HG03045 (cell line): ENCODE data around the gene PDE10A.

ENCODE experiments used
- ATAC-seq: cut with Tn5 transposase; IDR thresholded peaks from one replicate; pipeline ENCODE4 v1.9.1; 2021; ENCODE audit warnings: mild to moderate bottlenecking, moderate library complexity; ENCODE audit not compliant: unreplicated experiment

Gene PDE10A

DNA sequence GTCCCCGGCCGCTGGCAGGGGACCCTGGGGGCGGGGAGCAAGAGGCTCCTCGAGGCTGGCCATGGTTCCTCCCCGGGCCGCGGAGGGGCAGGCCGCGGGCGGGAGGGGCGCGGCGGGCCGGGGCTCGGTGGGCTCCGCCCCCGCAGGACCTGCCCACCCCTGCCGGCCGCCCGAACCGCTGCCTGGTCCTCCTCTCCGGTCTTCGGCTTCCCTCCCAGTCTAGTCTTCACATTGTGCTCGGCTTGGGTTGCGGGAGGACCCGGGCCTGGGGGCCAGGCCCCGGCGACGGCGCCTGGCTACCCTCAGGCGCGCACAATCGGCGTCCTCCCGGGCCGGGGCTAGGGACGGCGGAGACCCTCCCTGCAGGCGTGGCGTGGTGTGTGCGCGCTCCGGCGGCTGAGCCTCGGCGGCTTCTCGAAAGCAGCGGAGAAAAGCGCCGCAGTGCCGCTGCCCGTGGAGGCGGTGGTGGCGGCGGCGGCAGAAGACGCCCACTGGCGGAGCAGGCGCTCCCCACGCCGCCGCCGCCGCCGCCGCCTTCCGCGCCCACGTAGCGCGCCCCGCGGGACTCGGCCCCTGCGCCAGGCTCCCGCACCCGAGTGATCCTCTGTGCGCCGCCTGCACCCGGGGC lies at the start of gene PDE10A:
Gene PDE10A (minus strand): TSS at position 493 of the 628 bp plus-strand sequence. CDS start 430 bp downstream, at position 63.
- ATAC-seq: no peak

DNA sequence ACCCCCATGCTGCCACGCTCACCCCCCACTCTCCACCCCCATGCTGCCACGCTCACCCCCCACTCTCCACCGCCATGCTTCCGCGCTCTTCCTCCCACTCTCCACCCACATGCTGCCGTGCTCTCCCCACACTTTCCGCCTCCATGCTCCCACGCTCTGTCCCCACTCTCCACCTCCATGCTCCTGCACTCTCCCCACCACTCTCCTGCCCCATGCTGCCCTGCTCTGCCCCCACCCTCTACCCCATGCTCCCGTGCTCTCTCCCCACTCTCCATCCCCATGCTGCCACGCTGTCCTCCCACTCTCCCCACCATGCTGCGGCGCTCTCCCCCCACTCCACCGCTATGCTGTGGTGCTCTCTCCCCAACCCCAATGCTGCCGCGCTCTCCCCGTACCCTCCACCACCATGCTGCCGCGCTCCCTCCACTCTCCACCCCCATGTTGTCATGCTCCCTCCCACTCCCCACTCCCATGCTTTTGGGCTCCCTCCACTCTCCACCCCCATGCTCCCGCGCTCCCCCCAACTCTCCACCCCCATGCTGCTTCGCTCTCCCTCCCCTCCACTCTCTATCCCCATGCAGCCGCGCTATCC lies 46.0 kb upstream of the PDE10A start:
- ATAC-seq: no peak

DNA sequence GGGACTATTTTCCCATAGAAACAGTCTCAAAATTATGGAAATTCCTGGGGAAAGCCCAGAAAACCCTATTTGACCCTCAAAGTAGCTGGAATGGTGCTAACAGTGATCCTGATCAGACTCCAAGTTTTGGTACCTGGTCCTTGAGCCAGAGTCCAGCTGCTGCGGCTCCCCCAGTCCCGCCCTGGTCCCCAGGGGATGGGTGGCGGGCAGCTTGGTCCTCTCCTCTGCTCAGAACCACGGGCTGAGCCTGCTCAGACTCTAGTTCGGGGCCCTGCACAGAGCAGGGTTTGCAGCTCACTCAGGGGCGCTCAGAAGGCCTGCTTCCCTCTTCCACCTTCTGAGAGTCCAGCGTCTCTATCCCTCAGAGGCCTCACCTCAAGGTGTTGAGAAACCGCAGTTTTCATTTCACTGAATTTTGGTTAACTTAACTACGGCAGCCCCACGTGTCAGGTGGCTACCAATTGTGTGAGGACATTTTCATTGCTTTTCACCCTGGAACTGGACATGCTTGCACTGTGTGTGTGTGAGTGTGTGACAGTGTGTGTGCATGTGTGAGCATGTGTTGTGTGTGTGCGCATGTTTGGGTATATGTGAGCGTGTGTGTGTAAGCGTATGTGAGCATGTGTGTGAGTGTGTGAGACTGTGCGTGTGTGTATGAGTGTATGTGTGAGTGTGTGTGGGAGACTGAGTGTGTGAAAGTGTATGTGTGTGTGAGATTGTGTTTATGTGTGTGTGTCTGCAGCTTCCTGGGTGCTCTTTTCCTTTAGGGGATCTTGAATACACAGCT lies 44.2 kb upstream of the PDE10A start:
- ATAC-seq: no peak

DNA sequence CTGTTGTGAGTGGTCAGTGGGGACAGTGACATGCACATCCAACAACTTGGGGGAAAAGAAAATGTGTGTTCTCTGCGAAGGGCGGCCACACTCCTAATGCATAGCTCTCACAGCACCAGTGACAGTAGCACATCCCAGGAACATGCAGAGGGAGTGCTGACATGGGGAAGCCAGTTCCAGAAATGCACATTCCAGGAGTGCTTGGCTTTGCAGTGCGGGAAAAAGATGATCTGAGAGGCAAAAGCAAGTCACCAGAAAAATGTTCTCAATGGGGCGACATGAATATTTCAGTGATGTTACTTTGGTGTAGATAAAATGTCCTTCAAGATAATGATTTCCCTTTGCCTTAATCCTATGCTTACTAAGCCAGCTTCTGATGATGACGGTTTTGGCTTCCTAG lies 42.9 kb upstream of the PDE10A start:
- no peak for ATAC-seq

DNA sequence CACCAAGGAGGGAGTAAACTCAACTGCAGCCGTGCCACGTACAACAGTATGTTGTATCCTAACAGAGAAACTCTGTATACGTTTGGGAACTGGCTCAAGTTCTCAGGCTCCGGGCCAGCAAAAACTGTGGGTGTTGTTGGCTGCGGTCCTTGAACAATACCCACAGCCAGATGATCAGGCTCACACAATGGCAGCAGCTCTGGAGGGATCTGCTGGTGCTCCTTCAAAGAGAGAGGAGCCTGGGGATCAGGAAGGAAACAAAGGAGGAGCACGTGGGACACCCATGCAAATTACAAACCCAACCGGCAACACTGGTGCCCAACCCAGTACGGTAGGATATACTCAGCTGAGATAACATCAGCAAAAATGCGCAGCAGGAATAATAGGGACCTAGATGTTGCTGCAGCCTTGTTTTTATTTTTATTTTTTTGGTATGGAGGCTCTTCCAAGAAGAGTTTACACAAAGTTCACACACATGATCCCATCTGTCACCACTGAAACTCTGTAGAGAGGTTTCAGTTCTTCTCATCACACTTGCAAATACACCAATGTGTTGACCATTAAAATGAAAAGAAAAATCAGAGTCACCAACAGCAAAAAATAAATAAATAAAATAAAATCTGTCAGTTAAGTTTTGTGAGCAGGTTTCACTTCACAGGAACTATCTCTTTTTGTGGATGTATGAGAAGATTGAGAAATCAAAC lies 41.2 kb upstream of the PDE10A start:
- ATAC-seq: no peak

DNA sequence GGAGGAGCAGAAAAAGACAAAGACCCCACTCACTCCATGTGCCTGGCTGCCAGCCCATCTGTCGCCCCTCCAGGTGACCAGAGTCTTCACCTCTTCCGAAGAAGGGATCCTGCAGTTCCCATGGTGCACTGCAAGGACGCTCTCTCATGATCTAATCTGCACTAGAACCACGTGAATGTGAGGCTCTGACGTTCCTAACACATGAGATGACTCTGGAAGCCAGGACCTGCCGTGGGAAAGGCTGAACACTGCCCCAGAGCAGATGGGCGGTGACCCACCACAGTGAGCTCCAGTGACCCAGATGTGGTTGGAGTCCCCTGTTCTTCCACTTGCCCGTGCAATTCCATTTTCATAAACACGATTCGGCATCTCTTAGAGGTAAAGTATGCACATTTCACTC lies 39.6 kb upstream of the PDE10A start:
- ATAC-seq: no peak

DNA sequence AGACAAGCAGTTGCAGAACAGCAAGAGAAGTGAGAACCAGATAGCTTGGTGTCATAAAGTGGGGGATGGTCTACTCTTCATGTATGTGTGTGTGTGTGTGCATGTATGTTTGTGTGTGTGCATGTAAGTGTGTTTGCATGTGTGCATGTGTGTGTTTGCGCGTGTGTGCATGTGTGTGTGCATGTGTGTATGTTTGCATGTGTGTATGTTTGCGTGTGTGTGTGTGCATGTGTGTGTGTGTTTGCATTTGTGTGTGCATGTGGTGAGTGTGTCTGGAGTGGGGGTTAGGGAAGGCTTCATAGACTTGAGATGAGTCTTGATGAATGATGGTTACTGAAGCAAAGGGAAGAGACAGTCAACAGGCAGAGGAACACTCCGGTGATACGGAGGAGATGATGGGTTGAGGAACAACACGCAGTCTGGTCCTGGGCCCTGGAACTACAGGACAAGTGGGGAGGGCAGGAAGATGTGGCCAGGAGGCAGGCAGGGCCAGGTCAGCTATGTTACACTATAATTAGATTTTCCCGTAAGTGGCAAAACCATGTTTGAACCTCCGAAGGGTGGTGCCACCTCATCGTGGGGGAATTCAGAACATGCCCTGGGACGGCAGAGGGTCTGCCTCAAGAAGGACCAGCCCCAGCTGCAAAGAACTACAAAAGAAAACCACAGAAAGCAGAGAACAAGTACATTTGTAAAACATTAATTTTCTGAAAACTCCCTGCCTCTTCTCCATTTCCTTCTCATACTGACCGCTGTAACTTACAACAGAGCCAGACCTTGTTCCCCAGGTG lies 38.7 kb upstream of the PDE10A start:
- no peak for ATAC-seq

DNA sequence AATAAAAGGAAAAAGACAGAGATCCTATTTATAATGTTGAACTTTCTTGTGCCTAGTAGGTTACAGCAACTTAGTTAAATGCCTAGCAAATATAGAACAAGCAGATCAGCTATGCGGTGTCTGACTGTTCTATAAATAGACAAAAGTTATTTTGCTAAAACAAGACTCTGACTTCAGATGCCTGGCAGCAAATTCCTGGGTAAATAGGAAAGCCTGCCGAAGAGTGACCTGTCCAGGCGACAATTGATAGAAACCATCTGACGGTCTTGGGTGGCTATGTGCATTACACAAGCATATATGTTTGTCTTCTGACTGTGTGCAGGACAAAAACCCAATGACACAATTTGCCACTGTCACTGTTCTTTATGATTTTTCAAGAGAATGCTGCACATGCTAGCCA lies 38.0 kb upstream of the PDE10A start:
- ATAC-seq: no peak

DNA sequence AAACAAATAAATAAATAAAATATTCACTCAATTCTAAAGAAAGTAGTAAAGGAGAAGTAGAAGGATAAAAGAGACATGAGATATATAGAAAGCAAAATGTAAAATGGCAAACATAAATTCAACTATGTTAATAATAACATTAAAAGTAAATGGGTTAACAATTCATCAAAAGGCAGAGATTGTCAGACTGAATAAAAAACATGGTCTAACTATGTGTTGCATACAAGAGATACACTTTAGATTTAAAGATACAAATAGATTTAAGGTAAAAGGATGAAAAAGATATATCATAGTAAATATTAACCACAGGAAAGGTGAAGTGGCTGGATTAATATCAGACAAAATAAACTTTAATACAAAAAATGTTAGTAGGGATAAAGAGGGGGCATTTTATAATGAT lies 35.8 kb upstream of the PDE10A start:
- ATAC-seq: no peak

DNA sequence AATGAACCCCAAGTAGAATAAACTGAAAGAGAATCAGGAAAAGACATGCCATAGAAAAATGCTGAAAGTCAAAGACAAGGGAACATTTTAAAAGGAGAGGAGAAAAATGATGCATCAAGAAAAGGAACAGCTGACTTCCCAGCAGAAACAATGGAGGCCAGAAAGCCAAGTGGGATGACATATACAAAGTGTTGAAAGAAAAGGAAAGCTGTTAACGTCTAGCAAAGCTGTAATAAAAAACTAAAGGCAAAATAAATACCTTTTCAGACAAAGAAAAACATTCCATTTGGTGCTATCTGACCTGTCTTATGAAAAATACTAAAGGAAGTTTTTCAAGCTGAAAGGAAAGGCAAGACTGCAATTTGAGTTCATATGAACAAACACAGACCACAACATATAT lies 34.1 kb upstream of the PDE10A start:
- ATAC-seq: no peak

DNA sequence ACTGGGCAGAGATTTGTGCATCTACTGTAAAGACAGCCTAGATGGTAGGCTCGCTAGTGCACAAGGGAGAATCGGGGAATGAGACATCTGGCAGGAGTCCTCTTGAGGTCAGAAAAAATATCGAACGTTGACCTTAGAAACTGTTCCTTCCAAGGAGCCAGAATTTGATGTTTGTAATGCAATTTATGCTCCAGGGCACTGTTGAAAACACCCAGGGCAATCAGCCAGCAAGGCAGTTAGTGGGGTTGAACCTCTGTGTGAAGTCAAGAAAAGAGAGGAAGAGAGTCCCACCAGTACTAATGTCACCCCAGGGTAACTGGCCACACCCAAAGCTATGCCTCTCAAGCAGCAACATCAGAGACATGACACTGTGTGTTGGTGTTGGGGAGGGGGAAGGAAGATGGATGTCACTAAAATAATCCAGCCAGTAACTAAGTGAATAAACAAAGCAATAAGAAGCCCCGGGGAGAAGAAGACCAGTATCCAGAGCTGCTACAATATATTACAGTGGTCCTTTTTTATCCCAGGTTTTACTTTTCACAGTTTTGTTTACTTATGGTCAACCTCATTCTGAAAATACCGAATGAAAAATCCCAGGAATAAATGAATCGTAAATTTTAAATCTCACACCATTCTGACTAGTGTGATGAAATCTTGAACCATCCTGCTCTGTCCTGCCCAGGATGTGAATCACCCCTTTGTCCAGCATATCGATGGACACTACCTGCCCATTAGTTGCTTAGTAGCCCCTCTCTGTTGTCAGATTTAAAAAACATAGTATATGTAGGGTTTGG lies 32.9 kb upstream of the PDE10A start:
- no peak for ATAC-seq

DNA sequence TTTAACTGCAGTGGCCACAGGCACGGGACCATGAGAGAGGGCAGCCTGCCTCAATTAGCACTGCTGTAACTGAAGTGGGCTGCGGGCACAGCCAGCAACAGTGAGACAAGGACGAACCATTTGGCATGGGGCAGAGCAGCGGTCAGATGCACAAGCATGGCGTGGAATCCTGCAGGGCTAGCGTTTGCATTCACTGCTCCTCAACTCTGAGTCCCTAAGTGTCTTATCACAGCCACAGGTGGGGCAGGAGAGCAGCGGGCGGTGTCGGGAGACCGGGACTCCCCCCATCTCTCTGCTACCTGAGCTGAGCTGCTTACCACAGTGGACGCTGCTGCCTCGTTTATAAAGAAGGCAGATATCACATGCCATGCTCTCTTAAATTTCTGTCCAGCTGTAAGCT lies 31.3 kb upstream of the PDE10A start:
- ATAC-seq: no peak

DNA sequence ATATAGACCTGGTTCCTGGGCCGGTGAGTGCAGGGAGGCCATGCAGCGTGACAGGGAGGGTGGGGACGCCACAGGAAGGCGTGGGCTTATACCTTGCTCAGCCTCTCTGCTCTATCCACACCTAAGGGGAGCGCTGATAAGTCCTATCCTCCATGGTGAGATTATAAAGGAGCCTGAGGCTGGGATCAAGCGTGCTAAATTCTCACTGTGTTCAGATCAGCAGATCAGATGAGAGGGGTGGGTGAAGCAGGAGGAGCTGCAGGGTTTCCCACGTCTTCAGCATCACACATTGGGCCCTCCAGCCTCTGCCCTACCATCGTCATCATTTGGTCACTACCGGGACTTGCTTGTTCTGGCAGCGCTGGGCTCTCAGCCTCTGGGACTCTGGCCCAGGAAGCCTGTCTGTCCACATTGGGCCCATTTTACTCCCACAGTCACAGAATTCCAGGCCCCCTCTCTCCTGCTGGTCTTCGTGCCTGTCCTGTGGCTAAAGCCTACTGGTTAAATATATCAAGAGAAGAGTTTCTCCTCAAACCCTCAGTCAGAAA lies 29.1 kb upstream of the PDE10A start:
- ATAC-seq: no peak

DNA sequence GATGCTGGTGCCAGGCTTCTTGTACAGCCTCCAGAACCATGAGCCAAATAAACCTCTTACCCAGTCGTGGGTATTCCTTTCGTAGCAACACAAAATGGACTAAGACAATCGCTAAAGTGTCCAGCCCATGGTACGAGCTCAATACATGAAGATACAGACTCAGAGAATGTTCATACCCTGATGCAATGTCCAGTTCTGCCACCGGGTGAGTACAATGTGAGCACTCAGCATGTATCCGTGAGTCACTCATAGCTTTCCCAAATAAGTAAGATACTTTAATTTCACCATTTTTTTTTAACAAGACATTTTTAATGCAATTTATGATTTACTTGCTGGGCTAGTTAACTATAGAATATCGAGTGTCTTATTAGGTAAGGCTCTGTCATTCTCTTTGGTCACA lies 26.7 kb upstream of the PDE10A start:
- ATAC-seq: no peak

DNA sequence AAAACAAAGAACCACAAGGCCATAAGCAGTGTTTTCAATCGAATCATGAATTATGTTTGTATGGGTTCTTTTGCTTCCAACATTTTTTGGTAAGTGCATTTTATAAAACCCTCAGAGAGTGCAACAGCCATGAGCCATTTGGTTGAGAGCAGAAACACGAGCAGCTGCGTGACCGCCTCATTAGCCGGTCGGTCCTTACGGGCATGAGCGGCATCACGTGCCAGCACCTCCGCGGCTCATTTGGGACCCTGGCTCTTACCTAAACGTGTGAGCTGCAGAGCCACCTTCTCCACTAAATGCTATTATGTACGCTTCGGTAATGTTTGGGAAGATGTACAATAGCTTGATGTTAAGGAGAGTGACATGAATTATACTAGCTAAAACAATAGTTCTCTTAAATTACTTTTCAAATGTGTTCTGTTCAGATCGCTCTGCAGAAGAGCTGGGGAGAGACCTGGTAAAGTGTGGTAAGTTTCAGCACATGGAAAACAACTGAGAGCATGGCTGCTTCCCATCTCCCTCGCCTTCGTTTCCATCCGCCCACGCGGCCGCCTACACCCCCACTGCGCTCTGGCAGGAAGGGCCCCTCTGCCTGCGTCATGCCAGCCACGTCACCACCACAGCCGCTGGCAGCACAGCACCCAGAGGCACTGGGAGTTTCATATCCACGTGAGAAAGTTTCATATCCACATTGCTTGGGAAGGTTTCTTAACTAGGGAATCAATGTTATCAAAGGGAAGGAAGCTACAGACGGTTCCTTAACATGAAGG lies 23.7 kb upstream of the PDE10A start:
- no peak for ATAC-seq

DNA sequence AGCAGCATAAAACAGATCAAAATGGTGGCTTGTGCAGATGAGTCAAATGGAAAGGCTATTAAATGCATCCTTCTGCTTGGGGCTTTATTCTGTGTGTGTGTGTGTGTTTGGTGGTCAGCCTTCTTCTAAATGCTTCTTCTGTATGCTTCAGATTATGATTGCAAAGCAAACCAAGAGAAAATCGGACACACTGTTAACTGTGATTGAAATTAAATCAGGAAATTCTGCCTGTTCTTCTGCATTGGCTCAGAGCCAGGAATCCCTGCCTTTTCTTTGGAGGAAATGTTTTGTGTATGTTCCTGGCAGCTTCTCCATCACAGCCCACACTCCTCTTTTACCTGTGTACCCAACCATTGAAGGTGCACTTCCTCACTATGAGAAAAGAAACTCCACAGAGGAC lies 22.3 kb upstream of the PDE10A start:
- ATAC-seq: no peak

DNA sequence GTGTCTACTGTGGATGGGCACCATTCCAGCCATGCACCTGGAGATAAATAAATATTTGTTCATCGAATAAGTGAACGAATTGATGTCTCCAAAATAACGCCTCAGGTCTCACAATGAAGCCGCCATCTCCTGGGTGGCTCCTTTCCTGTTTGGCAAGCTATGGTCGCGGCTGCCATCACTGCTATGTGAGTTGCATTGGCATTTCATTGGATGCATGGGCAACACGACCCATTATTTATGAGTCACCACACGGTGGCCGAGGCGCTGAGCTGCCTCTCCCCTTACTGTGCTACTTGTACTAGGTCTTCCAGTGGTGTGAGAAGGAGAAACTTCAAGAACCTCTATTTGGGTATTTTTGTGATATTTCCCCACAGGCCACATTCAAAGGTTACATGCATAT lies 21.3 kb upstream of the PDE10A start:
- no peak for ATAC-seq

DNA sequence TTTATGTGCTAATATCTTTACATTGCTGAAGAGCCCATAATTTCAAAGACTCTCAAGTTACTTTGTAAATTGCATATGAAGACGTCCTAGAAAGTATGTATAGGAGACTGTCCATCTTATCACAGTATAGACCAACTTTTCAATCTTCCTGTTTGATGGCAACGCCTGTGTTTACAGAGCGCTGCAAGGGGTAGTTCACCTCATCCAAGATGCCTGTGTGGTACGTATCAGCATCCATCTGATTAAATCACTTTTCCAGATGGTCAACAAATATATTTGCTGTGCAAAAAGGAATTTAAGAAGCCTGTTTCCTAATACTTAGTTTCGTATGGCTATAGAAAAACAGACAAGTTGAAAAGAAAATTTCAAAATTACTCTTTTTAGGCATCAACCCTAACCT lies 17.9 kb upstream of the PDE10A start:
- no peak for ATAC-seq

DNA sequence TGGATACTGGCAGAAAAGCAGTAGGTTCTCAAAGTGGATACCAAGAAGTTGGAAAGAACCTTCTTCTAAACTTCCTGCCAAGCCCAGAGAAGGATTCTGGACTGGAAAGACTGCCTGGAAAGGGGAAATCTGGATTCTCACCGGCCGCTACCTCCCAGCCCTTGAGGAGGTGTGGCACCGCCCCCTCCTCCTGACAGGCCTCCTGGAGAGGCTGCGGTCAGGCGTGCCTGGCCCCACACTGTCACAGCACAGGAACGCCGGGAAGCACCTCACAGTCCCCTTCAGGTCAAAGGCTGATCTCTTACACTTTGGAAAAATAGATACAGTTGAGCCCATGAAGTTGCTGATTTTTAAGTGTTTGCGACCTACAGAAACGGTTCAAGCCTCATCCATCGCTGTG lies 16.3 kb upstream of the PDE10A start:
- ATAC-seq: no peak
